GM13977 (cell line): Measurements from ENCODE around the gene HOXC11.

Experiments used
- DNase-seq: peaks from one replicate; pipeline ENCODE4 v3.0.0; 2012; ENCODE audit warnings: low spot score
- in situ Hi-C: fragments of 300-500 bp; cut with MboI; formaldehyde crosslinking; loops from one replicate; pipeline ENCODE4 v1.12.0; 2022; ENCODE audit warnings: low sequenced_read_pairs, low pct_unique_long_range_greater_than_20kb, mixed read lengths, inconsistent platforms; ENCODE audit not compliant: unreplicated experiment
- TF ChIP-seq, protein P1 (sequence below): IDR thresholded peaks from 2 replicates; pipeline ENCODE4 v1.5.1; 2012; ENCODE audit warnings: mild to moderate bottlenecking, control low read depth; ENCODE audit not compliant: insufficient read depth; ENCODE audit errors: extremely low read depth, missing control alignments

The HOXC11 gene

DNA sequence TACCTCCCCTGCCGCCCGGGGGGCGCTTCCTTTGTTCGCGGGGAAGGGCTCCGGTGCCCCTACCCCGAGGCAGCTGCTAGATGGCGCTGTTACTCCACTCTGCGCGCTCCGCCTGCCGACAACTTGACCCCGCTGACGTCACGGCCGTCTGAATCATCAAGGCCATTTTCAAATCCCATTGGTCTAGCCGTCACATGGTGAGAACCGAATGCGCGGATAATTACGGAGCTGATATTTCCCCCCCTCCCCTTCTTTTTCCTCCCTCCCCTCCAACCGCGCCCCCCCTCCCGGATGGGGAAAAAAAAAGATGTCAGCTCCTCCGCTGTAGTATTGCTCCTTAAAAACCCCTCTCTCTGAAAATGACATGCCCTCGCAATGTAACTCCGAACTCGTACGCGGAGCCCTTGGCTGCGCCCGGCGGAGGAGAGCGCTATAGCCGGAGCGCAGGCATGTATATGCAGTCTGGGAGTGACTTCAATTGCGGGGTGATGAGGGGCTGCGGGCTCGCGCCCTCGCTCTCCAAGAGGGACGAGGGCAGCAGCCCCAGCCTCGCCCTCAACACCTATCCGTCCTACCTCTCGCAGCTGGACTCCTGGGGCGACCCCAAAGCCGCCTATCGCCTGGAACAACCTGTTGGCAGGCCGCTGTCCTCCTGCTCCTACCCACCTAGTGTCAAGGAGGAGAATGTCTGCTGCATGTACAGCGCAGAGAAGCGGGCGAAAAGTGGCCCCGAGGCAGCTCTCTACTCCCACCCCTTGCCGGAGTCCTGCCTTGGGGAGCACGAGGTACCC lies 12.2 kb downstream of the HOXC11 start, which contains the start of gene HOXC10:
Gene HOXC10, plus strand, starts transcription at position 246 of the 791 bp plus-strand sequence. Its CDS starts 114 bp downstream, at position 360.
- peak; percentile 92 for DNase-seq
- in situ Hi-C loops: no loop called here
- TF ChIP-seq, protein P1, sequence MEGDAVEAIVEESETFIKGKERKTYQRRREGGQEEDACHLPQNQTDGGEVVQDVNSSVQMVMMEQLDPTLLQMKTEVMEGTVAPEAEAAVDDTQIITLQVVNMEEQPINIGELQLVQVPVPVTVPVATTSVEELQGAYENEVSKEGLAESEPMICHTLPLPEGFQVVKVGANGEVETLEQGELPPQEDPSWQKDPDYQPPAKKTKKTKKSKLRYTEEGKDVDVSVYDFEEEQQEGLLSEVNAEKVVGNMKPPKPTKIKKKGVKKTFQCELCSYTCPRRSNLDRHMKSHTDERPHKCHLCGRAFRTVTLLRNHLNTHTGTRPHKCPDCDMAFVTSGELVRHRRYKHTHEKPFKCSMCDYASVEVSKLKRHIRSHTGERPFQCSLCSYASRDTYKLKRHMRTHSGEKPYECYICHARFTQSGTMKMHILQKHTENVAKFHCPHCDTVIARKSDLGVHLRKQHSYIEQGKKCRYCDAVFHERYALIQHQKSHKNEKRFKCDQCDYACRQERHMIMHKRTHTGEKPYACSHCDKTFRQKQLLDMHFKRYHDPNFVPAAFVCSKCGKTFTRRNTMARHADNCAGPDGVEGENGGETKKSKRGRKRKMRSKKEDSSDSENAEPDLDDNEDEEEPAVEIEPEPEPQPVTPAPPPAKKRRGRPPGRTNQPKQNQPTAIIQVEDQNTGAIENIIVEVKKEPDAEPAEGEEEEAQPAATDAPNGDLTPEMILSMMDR: peak; percentile 84

DNA sequence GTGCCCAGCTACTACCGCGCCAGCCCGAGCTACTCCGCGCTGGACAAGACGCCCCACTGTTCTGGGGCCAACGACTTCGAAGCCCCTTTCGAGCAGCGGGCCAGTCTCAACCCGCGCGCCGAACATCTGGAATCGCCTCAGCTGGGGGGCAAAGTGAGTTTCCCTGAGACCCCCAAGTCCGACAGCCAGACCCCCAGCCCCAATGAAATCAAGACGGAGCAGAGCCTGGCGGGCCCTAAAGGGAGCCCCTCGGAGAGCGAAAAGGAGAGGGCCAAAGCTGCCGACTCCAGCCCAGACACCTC lies 12.7 kb downstream of the HOXC11 start:
- no peak for DNase-seq
- TF ChIP-seq, protein P1: no peak
- in situ Hi-C loops: no loop called here

DNA sequence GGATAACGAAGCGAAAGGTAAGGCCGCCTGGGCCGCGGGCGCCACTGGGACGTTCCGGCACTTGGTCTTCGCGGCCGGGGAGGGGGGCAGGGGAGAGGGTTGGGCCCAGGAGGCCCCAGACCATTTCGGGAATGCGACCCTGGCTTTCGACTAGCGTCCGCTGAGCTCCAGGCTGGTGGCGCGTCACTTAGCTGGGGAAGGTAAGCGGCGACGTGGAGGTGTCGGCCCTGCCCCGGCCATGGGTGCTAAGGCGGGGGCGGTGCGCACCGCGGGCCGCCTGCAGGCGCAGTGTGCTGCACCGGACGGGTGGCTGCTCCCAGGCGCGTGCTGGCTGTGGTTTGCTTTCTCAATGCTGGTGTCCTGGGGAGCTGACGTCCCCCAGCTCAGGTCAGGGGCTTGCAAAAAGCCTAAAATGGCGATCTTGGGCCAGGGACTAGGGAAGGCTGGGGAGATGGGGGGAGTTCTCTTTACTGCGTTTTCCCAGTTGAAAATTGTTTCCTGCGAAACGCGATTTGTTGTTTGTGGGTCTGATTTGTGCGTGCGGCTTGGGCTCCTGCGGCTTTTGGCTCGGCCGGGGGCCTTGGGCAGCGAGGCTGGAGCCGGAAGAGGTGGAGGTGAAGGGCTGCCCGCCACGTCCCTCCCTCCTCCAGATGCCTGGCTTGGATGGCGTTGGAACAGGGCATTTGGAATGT lies 13.2 kb downstream of the HOXC11 start:
- no peak for DNase-seq
- in situ Hi-C loops: no loop called here
- TF ChIP-seq, protein P1: no peak

DNA sequence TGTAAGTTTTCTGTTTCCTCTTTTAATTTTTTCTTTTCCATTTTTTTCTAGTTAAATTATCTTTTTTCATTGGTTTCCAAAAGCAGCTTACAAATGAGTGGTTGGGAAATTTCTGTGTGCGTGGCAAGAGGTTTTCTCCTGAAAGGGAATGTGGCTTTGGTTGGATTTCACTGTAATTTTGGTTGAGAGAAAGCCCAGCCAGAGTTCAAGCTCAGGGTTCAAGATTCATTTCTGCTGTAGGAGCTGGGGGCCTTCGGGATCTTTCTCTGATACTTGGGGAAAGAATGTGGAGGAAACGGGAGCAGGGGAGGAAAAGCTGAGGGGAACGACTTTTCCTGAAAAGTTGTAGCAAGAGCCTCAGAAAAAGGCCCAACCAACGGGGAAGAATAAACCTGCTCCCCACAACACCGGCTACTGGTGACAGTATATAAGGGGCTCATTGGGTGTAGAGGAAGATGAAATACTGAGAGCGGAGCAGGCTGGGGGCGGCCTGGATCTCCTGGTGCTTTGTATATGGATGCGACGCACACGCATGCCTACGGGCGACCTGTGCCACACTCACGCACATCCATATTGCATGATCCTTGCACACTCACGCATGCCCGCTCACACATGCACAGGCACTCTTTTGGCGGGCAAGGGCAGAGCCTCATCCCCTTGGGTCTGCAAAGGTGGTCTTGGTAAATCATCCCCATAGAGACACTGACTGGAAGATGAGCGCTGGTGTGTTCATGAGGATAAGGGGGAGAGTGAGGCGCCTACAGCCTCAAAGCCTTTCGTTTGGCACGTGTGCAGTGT lies 14.0 kb downstream of the HOXC11 start:
- in situ Hi-C loops: no loop called here
- no peak for DNase-seq
- TF ChIP-seq, protein P1: no peak

DNA sequence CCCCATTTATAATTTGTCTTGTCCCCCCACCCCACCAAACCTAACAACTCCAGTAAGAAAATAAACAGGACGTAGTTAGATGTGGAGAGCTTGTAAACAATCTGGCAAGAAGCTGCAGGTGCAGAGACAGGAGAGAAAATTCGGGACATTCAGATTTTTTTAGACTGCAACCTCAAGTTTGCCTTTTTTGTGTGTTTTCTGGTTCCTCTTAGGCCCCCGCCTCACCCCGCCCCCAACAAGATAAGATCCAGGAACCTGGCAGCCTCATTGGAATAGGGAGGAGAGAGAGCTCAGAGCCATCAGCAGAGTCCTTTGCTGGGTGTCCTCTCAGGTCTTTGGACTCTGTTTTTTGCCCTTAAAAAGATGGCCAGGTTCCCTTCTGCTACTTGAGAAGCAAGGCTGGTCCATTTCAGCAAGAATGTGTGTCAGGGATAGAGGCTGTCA lies 14.9 kb downstream of the HOXC11 start:
- TF ChIP-seq, protein P1: no peak
- no peak for DNase-seq
- in situ Hi-C loops: no loop called here

DNA sequence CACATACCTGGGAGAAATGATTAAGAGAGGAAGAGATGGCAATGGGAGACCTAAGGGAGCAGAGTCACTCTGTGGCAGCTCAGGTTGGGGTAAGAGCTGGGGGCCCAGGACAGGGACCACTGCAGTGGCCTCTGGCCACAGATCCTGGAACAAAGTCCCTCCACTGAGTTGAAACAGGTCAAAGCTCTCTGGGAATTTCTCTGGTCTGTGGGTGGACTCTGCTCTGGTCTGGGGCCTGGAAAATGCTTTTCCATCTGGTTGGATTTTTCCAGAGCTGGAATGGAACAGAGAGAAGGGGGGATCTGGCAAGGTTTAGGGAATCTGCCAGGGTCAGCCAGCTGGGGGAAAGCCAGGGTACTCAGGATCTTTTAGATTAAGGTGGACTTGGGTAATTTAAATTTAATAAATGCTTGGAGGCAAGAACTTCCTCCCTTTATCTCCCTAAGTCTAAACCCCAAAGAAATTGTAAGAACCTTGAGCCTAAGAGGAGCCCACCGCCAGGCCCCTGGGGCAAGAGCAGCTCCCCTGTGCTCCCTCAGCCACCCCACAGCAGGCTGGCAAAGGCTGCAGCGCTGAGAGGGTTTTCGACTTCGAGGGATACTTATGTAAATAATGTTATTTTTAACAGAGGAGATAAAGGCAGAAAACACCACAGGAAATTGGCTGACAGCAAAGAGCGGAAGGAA lies 15.8 kb downstream of the HOXC11 start:
- no peak for DNase-seq
- in situ Hi-C loops: no loop called here
- TF ChIP-seq, protein P1: no peak
